Uterus (tissue), 2 donors: Measurements from ENCODE around the gene PLCL1.

Experiments used
- POLR2A ChIP-seq, 2 donors: fragments of 450-650 bp; IDR thresholded peaks; one replicate each; pipeline ENCODE4 v1.6.1; 2016; ENCODE audit warnings: antibody characterized with exemption in 2 of 2, mild to moderate bottlenecking in 1 of 2, moderate library complexity in 1 of 2
- TF ChIP-seq, protein P1 (sequence below), 4 experiments: fragments of 200-600 bp in 2 of 4; fragments of 450-650 bp in 2 of 4; sonication (generic) in 2 of 4; IDR thresholded peaks; one replicate each; pipeline ENCODE4 v1.5.1; 2016 to 2019; ENCODE audit warnings: antibody characterized with exemption in 4 of 4, mild to moderate bottlenecking in 2 of 4, moderate library complexity in 1 of 4

DNA sequence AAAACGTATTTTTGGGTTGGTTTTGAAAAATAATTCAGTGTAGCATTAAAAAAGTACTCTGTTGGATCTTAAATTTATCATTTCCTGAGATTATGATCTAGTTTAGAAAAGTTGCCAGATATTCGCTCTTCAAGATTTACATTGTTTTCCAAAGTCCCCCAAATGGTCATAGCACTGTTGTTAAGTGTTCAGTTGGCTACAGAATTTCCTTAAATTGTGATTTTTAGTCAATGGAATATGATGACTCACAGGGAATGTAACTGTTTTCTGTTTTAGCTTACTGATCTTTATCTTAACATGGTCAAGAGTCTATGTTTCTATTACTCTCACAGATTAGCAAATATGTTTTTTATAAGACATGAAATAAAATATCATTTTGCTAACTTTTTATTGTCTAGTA lies 23.2 kb downstream of the PLCL1 start:
- TF ChIP-seq, protein P1, sequence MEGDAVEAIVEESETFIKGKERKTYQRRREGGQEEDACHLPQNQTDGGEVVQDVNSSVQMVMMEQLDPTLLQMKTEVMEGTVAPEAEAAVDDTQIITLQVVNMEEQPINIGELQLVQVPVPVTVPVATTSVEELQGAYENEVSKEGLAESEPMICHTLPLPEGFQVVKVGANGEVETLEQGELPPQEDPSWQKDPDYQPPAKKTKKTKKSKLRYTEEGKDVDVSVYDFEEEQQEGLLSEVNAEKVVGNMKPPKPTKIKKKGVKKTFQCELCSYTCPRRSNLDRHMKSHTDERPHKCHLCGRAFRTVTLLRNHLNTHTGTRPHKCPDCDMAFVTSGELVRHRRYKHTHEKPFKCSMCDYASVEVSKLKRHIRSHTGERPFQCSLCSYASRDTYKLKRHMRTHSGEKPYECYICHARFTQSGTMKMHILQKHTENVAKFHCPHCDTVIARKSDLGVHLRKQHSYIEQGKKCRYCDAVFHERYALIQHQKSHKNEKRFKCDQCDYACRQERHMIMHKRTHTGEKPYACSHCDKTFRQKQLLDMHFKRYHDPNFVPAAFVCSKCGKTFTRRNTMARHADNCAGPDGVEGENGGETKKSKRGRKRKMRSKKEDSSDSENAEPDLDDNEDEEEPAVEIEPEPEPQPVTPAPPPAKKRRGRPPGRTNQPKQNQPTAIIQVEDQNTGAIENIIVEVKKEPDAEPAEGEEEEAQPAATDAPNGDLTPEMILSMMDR (IDR thresholded peaks at IDR 0.05): no peak
- no peak for TF ChIP-seq POLR2A (IDR thresholded peaks at IDR 0.05)
